GM21737 (cell line): ENCODE measurements around the gene KEAP1.
"Not testable (repeated sequence)": the region's sequence is repeated elsewhere in the genome, so short reads cannot be mapped to it uniquely, and the experiment has no call there.

Experiments used
- ATAC-seq: cut with Tn5 transposase; IDR thresholded peaks from one replicate; pipeline ENCODE4 v1.9.1; 2021; ENCODE audit warnings: mild to moderate bottlenecking, moderate library complexity; ENCODE audit not compliant: unreplicated experiment

The KEAP1 gene

DNA sequence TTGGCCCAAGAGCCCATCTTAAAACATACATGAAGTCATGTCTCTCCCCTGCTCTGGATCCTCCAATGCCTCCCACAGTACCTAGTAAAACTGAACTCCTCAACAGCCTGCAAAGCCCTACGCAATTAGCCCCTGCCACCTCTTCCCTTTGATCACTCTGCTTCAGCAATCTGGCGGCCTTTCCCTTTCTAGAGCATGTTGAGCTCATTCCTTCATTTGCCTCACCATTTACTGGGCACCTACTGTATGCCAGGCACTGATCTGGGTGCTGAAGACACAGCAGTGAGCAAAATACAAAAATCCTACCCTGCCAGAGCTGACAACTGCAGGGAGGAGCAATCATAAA is 2.9 kb downstream of the KEAP1 start:
- ATAC-seq = no peak

DNA sequence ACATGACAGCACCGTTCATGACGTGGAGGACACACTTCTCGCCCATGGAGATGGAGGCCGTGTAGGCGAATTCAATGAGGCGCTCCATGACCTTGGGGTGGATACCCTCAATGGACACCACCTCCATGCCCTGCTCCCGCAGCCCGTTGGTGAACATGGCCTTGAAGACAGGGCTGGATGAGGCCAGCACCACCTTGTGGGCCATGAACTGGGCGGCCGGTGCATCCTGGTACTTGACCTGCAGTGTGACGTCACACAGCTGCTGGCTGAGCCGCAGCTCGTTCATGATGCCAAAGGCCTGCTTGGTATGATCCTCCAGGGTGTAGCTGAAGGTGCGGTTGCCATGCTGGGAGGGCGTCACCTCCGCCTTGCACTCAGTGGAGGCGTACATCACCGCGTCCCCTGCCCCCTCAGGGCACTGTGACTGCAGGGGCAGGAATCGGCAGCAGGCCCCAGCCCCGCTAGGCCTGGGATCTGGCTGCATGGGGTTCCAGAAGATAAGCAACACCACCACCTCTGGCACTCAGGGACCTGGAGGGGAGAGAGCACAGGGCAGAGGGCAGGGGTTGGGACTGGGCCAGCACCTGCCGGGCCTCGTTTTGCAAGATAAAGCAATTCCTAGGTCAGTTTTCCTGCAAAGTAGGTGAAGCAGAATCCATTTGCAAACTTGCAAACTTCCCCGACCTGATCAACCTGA is 3.5 kb downstream of the KEAP1 start:
- no peak for ATAC-seq

DNA sequence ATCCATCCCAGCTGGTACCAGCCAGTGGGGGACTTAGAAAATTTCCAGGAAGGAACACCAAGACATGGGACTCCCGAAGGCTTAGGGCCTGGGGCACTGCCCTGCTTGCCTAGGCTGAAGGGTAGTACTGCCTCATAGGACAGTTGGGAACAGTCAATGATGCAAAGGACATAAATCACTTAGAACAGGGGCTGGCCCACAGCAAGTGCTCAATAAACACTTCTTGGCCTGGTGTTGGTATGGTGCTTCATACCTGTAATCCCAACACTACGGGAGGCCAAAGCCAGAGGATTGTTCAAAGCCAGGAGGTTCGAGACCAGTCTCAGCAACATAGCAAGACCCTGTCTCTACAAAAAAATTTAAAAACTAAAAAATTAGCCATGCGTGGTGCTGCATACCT is 5.8 kb downstream of the KEAP1 start:
- no peak for ATAC-seq

DNA sequence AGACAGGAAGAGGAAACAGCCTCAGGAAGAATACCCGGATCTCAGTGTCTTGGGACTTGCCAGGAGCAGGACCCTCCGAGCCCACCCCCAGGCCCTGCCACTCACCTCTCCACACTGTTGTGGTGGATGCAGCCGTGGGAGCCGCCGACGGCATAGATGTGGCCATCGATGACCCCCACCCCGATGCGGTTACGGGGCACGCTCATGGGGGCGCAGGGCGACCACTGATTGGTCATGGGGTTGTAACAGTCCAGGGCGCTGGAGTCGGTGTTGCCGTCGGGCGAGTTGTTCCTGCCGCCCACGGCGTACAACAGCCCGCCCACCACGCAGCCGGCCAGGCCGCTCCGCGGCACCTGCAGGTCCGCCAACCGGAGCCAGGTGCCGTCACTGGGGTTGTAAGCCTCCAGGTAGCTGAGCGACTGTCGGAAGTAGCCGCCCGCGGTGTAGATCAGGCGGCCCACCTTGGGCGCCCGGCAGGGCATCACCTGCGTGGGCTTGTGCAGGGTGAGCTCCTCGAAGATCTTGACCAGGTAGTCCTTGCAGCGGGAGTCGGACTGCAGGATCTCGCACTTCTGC is 11.6 kb downstream of the KEAP1 start:
- ATAC-seq = no peak

DNA sequence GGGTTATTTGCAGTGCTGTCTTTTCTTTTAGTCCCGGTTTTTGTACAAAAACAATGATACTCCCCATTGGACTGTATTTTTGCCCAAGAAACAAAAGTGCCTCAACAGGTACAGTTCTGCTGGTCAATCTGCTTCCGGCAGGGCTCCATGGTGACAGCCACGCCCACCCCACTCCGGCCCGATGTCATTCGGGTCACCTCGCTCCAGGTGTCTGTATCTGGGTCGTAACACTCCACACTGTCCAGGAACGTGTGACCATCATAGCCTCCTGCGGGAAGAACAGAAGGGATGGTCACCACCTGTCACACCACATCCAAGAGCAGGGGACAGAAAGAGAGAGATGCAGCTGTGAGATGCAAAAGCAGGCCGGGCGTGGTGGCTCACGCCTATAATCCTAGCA is 16.6 kb downstream of the KEAP1 start:
- no peak for ATAC-seq

DNA sequence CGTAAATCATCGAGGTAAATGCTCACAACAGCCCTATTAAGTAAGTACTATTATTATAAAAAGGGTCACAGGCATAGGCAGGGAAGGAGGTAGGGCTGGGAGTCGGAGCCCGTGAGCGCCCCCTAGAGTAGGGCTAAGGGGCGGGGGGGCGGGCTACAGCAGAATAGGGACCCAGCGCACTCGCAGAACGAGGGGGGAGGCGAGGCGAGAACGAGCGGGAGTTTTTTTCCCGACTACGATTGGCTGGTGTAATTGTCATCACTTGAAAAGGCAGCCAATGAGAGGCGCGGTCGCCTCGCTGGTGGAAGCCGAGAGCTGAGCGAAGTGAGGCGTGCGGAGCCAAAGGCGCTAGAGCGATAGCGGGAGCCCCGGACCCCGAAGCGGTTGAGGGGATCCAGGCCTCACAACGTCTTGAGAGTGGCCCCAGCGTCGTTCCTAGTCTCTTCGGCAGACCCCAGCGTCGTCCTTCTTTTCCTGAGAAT is 24.2 kb downstream of the KEAP1 start:
- no peak for ATAC-seq

DNA sequence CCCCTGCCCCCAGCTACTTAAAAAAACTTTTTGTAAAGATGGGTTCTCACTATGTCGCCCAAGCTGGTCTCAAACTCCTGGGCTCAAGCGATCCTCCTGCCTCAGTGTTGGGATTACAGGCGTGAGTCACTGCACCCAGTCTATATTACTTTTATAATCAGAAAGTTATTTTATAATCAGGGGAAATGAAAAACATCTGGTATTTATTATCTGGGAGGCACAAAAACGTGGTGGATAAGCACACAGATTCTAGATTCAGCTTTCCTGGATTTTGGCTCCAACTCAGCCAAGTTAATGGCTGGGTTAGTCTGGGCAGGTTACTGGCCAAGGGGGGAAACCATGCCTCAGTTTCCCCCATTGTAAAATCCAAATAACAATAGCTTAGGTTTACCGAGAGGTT is 24.7 kb downstream of the KEAP1 start:
- ATAC-seq = no peak

DNA sequence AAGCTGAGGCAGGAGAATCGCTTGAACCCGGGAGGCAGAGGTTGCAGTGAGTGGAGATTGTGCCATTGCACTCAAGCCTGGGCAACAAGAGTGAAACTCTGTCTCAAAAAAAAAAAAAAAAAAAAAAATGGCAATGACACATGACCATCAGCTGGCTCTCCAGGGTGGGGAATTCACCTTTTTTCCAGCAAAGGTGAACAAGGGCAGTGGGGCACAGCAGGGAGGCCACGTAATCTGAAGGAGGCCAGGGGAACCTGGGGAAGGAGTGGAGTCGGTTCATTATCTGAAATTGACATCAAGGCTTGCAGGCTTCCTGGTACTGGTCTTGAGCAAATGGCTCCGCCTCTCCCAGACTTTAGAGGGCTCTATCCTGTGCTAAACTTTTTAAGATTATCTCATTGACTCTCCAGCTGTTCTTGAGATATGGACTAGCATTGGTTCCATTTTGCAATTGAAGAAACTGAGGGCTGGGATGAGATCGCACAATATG is 28.1 kb downstream of the KEAP1 start:
- no peak for ATAC-seq

DNA sequence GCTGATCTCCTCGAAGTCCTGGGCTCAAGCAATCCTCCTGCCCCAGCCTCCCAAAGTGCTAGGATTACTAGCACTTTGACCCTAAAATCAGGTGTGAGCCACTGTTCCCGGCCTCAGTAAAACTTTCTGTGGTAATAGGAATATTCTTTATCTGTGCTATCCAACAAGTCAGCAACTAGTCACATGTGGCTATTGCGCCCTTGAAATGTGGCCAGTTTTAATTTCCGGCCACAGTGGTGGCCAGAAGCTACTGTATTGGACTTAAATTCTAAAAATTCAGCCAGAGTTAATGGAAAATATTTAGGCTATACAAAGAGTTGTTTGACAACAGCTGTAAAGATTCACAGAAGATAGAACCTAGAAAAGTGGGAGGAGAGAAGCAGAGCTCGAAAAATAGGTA is 30.0 kb downstream of the KEAP1 start:
- no peak for ATAC-seq

DNA sequence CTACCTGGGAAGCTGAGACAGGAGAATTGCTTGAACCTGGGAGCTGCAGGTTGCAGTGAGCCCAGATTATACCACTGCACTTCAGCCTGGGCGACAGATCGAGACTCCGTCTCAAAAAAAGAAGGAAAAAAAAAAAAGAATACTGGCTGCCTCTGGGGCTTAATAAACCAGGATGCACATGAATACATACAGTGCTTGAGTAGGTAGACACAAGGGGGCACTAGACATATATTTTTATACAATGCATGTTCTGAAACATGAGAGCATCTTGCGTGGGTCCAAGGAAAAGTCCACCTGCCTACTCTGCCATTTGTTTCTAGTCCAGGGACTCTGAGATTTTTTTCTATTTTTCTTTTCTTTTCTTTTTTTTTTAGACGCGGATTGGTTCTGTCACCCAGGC is 31.2 kb downstream of the KEAP1 start:
- ATAC-seq = no peak

DNA sequence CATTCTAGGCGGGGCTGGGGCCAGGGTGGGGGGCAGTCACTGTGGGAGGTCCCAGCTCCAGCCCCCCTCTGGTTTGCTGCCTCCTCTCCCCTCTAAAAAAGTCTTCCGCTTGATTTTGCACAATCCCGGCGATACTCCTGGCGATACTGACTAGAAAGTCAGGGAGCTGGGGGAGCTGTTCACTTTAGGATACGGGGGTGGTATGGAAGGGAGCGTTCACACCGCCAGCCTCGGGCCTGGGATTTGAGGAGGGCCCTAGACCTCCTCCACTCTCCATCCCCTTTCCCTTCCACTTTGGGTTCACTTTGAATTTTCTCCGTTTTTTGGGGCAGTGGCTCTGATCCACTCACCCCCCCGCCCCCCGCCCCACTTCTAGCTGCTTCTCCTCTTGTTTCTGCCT is 35.0 kb downstream of the KEAP1 start:
- ATAC-seq = no peak

DNA sequence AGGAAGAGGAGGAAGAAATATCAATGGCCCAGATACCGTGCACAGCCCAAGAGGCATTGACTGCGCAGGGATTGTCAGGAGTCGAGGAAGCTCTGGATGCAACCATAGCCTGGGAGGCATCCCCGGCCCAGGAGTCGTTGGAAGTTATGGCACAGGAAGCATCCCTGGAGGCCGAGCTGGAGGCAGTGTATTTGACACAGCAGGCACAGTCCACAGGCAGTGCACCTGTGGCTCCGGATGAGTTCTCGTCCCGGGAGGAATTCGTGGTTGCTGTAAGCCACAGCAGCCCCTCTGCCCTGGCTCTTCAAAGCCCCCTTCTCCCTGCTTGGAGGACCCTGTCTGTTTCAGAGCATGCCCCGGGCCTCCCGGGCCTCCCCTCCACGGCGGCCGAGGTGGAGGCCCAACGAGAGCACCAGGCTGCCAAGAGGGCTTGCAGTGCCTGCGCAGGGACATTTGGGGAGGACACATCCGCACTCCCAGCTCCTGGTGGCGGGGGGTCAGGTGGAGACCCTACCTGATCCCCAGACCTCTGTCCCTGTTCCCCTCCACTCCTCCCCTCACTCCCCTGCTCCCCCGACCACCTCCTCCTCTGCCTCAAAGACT is 36.0 kb downstream of the KEAP1 start:
- ATAC-seq = no peak

DNA sequence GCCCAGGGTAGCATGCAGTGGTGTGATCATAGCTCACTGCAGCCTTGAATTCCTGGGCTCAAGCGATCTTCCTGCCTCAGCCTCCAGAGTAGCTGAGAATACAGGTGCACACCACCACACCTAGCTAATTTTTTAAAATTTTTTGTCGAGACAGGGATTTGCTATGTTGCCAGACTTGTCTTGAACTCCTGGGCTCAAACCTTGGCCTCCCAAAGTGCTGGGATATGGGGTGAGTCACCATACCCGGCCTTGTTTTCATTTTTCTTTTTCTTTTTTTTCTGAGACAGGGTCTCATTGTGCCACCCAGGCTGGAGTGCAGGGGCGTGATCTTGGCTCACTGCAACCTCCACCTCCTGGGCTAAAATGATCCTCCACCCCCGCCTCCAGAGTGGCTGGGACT is 38.7 kb downstream of the KEAP1 start:
- no peak for ATAC-seq

DNA sequence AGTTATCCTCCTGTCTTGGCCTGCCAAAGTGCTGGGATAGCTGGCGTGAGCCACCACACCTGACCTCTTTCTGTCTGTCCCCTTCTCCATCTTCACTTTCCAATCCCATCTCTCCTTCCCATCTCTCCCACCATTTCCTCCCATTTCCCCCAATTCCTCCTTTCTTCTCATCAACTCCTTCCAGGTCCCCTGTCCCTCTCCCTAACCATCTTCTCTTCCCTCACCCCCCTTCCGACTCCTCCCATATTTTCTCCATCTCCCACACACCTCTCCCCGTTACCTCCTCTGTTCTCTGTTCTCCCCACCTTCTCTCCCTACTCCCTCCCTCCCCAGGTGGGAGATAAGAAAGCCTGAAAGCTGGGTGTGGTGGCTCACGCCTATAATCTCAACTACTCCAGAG is 40.6 kb downstream of the KEAP1 start:
- ATAC-seq = no peak

DNA sequence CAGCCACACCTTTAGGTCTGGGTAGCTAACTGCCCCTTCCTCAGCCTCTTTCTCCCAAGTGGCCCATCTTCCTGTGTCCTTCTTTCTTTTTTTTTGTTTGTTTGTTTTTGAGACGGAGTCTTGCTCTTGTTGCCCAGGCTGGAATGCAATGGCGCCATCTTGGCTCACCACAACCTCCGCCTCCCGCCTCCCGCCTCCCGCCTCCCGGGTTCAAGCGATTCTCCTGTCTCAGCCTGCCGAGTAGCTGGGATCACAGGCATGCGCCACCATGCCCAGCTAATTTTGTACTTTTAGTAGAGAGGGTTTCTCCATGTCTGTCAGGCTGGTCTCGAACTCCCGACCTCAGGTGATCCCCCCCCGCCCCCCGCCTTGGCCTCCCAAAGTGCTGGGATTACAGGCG is 41.1 kb downstream of the KEAP1 start:
- not testable (repeated sequence) for ATAC-seq

DNA sequence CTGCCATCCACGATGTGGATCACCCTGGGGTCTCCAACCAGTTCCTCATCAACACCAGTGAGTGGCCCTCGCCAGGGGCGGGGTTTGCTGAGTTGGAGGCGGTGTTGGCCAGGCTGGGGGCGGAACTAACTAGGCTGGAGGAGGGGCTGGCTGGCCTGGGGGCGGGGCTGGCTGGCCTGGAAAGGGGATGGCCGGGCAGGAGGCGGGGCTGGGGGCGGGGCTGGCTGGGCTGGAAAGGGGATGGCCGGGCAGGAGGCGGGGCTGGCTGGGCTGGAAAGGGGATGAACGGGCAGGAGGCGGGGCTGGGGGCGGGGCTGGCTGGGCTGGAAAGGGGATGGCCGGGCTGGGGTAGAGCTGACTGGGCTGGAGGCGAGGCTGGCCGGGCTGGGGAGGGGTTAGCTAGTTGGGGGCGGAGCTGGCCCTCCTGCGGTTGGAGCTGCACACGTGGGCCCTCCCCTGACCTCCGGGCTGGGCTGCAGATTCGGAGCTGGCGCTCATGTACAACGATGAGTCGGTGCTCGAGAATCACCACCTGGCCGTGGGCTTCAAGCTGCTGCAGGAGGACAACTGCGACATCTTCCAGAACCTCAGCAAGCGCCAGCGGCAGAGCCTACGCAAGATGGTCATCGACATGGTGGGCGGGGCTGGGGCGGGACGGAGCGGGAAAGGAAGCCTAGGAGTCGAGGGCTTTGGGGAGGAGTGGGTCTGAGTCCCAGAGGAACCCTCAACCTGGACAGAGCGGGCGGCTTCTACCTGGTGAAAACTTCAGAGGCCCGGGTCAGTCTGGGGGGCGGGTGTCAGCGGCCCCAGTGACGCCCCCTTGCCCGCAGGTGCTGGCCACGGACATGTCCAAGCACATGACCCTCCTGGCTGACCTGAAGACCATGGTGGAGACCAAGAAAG is 41.9 kb downstream of the KEAP1 start:
- ATAC-seq = peak; percentile 76

DNA sequence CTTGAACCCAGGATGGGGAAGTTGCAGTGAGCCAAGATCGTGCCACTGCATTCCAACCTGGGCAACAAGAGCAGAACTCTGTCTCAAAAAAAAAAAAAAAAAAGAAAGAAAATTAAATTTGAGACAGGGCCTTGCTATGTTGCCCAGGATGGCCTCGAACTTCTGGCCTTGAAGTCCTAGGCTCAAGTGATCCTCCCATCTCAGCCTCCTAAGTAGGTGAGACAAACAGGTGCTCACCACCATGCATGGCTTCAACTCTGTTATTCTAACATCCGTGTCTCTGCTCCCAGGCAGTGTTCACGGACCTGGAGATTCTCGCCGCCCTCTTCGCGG is 42.5 kb downstream of the KEAP1 start:
- no peak for ATAC-seq

DNA sequence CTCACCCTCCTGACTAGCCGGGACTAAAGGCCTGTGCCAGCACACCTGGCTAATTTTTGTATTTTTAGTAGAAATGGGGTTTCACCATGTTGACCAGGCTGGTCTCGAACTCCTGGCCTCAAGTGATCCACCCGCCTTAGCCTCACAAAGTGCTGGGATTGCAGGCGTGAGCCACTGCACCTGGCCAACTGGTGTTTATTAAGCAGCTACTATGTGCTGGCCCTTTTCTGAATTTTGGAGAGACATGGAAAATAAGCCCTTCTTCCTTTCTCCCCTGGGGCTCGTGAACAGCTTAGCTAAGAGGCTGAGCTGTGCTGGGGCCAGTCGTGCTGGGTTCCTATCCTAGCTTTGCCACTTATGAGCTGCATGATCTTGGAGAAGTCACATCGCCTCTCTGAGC is 44.4 kb downstream of the KEAP1 start:
- ATAC-seq = not testable (repeated sequence)

DNA sequence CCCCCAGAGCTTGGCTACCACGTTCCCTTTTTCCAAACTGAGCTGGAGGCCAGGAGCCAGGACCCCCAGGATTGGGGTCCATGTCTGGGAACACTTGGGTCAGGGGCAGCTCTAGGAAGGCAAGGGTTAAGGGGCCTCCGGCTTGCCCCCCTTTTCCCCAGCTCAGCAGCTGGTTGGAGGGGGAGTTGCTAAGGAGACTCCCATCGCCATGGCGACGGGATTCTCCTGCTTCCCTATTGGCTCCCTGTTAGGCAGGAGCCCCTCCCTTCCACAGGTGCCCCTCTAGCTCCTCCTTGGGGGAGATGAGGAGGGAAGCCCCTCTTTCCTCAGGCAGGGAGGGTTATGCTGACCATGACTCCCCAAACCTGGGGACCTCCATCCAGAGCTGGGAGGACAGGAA is 48.9 kb downstream of the KEAP1 start:
- no peak for ATAC-seq

DNA sequence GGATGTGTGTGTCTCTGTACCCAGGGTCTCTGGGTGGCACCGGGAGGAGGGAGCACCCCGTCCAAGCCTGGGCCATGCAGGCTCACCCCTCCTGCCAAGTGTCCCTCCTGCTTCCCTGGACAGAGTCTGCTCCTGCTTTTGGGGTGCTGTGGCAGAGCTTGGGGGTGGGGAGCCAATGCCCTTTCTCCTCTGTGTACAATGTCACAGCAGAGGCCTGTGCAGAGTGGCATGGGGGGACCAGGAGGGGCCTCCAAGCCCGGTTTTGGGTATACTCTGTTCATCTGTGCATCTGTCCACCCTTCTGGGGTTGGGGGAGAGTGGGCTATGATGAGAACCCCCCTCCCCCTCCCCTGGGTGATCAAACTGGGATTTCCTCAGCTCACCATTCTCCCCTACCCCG is 49.3 kb downstream of the KEAP1 start:
- ATAC-seq = no peak

DNA sequence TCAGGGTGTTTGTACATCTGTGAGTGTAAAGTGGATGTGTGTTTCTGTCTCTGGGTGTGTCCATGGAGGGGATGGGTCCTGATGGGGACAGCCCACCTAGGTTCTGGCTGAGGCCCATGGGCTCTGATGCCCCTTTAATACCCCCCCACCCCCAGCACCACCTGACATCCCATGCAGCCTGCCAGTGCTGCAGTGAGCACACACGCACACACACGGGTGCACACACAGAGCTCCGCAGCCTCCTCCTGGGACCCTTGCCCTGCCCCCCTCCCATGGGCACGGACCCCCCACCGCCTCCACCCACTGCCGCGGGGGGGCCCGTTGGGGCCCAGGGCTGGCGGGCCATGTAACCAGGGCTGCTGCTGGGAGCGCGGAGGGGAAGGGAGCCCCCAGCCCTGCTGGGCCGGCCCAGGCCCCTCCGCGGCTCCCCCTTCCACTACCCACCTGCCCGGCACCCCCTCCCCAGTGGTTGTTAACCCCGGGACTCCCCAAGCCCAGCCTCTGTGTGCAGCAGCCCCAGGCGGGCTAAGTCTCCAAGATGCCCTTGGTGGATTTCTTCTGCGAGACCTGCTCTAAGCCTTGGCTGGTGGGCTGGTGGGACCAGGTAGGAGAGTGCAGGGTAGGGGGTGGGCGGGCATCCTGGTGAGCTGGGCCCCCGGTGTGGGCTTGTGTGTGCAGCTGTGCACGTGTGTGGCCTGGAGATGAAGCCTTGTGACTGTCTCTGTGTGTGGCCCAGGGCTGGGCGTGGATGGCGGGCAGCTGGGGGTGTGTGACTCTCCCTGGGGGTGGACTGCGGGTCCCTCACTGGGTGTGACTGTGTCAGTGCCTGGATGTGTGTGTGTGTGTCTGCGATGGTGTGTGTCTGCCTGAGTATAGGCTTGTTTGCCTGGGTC is 50.2 kb downstream of the KEAP1 start:
- ATAC-seq = no peak
